Measurements from ENCODE around the gene TBX19.

TBX19 gene

DNA sequence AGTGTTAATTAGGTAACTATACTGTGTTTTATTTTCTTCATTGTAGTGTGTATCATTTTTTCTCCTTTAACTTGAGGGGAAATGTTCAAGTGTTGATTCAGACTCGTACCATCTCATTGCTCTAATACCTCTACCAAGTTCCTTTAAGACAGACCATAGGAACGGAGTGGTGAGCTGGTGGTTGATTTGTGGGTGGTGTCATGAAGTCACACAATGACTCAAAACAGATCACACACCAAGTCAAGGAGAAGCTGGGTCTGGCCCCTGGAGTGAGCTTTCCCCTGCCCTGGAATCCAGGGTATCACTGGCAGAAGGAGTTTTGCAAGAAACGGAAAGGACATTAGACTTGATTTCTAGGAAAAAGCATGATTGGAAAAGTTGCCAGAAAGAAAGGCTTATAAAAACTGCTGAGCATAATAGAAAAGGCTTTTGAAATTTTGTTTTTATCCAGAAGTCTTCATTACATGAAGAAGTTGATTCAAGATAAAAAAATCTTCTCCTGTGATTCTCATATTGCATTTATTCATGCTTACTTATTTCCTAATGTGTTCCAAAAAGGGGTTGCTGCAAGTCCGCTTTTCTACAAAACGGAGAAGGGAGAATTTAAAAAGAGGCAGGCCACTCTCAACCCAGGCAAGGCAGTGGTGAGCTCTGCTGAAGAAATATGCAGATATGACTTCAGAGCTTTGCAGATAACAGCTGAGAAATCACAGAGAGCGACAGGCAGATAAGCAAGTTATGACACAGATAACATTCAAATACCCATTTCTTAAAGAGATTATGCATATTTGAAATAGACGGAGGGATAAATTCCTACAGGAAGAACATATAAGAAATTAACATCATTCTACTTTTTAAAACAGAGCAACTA lies 79.7 kb downstream of the TBX19 start:
- peak; percentile 34 for DNase-seq (ENCODE audit: low read depth)

DNA sequence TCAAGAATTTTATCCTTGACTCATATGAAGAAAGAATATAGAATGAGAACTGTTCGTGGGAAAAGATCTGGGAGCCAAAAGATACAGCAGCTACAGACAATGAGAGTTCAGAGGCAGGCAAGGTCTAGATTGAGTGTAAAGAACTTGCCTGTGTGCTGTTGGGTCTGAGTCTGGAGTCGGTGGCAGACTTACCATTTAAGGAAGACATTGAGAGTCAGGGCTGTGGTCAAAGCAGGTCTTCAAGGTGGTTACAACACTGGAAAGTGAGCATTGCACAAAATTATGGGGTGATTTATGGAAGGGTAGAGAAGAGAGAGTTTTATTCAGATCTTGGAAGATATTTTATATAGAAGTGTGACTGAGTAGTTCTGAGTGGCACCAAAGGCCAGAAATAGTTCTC lies 80.6 kb downstream of the TBX19 start:
- no peak for DNase-seq (ENCODE audit: low read depth)

DNA sequence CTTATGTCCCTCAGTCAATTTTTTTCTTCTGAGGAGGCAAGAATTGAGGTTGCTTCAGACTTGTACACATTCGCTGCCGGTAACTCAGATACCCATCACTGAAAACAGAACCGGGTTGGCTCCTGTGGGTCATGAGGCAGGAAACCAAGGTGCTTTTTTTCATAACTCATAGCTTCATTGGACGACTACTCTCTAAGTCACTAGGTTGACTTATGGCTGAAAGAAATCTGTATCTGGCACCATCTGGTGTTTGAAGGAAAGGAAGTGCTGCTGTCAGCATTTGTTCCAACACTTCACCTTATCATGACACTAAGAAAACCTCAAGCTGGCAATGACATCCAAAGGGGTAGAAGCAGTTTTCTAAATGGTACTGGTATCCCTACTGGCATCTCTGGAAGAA lies 82.3 kb downstream of the TBX19 start:
- DNase-seq (ENCODE audit: low read depth): peak; percentile 16

Measured in activated T-cell treated with anti-CD3 and anti-CD28 coated beads for 48 hours (primary cell).